Breast epithelium (tissue), 3 donors: ENCODE data around the gene RBM19.

ENCODE experiments used
- POLR2A ChIP-seq: fragments of 450-650 bp; IDR thresholded peaks from one replicate; pipeline ENCODE4 v1.6.1; 2016; ENCODE audit warnings: antibody characterized with exemption, mild to moderate bottlenecking, moderate library complexity
- POLR2AphosphoS5 ChIP-seq, 3 donors: sonication (generic); formaldehyde crosslinking; IDR thresholded peaks; one replicate each; pipeline ENCODE4 v1.6.1; 2017; ENCODE audit warnings: antibody characterized with exemption in 3 of 3
- TF ChIP-seq, protein P1 (sequence below), 3 donors: fragments of 450-650 bp; IDR thresholded peaks; one replicate each; pipeline ENCODE4 v1.5.1; 2016 to 2017; ENCODE audit warnings: antibody characterized with exemption in 3 of 3, mild to moderate bottlenecking in 3 of 3, moderate library complexity in 3 of 3

DNA sequence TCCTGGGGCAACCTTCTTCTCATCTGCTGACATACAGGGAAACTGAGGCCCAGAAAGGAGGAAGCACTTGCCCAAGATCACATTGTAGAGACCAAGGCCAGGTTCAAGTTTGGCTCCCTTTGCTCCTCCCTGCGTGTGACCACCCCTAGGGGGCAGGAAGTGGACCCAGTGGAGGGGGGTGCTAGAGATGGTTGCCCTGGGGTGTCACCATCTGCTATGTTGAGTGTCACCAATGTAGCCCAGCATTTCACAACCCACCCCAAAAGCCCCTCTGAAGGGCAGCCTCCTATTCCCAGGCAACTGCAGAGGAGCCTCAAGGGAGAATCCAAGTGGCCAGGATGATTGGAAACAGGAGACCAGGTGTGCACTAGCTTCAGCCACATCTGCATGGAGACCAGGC, 12.0 kb upstream of the RBM19 start:
- TF ChIP-seq POLR2AphosphoS5 (IDR thresholded peaks at IDR 0.05) (no peak), POLR2A (no peak)
- TF ChIP-seq, protein P1, sequence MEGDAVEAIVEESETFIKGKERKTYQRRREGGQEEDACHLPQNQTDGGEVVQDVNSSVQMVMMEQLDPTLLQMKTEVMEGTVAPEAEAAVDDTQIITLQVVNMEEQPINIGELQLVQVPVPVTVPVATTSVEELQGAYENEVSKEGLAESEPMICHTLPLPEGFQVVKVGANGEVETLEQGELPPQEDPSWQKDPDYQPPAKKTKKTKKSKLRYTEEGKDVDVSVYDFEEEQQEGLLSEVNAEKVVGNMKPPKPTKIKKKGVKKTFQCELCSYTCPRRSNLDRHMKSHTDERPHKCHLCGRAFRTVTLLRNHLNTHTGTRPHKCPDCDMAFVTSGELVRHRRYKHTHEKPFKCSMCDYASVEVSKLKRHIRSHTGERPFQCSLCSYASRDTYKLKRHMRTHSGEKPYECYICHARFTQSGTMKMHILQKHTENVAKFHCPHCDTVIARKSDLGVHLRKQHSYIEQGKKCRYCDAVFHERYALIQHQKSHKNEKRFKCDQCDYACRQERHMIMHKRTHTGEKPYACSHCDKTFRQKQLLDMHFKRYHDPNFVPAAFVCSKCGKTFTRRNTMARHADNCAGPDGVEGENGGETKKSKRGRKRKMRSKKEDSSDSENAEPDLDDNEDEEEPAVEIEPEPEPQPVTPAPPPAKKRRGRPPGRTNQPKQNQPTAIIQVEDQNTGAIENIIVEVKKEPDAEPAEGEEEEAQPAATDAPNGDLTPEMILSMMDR (IDR thresholded peaks at IDR 0.05) = no peak
